HL-60 (cell line): ENCODE data around the gene PDE6C.

ENCODE experiments used
- CTCF ChIP-seq: IDR thresholded peaks from one replicate; pipeline ENCODE4 v1.5.1; 2011; ENCODE audit warnings: low read length, control low read depth, inconsistent platforms; ENCODE audit not compliant: insufficient read depth
- GABPA ChIP-seq: IDR thresholded peaks from 2 replicates; pipeline ENCODE4 v1.6.1; 2012; ENCODE audit warnings: low read depth
- SPI1 ChIP-seq: IDR thresholded peaks from 2 replicates; pipeline ENCODE4 v1.6.1; 2012; ENCODE audit warnings: low read depth, mild to moderate bottlenecking, borderline replicate concordance

GRCh38 chr10:93703066-93703465 lies 90.7 kb downstream of the PDE6C start:
- no peak for TF ChIP-seq CTCF
- TF ChIP-seq SPI1: no peak
- no peak for TF ChIP-seq GABPA
